Ovary (tissue), 9 donors: ENCODE results near the gene TPH2. TPM values are rescaled to one million over a fixed set of nuclear protein-coding genes. Genes with fewer than 3 reads are reported as not detected.

Experiments used
- DNase-seq, 5 donors: peaks; one replicate each; pipeline ENCODE4 v3.0.0-alpha.2; 2019 to 2020
- H3K27ac ChIP-seq, 2 donors: fragments of 200-600 bp; one replicate each; pipeline versions ENCODE4 v1.5.1 to v1.8.0; 2019 to 2022
- H3K27me3 ChIP-seq: fragments of 200-600 bp; one replicate; pipeline ENCODE4 v1.8.0; 2022
- H3K36me3 ChIP-seq: fragments of 200-600 bp; sonication (generic); one replicate; pipeline ENCODE4 v1.5.1; 2019
- H3K4me1 ChIP-seq: one replicate; pipeline ENCODE4 v1.8.1; 2013; ENCODE audit warnings: mild to moderate bottlenecking, moderate library complexity; ENCODE audit not compliant: insufficient read depth
- H3K4me3 ChIP-seq: fragments of 200-600 bp; sonication (generic); one replicate; pipeline ENCODE4 v1.5.1; 2017
- H3K9me3 ChIP-seq, 2 donors: fragments of 200-600 bp in 1 of 2; sonication (generic) in 1 of 2; one replicate each; pipeline versions ENCODE4 v1.5.1 to v1.8.1; 2013 to 2019; ENCODE audit warnings: mild to moderate bottlenecking in 1 of 2, moderate library complexity in 1 of 2
- CTCF ChIP-seq, 3 donors: fragments of 450-650 bp in 2 of 3; fragments of 200-600 bp in 1 of 3; IDR thresholded peaks; one replicate each; pipeline versions ENCODE4 v1.5.1 to v1.8.0; 2016 to 2022; ENCODE audit warnings: antibody characterized with exemption in 3 of 3, mild to moderate bottlenecking in 1 of 3
- EP300 ChIP-seq: sonication (generic); formaldehyde crosslinking; IDR thresholded peaks from one replicate; pipeline ENCODE4 v1.6.1; 2017; ENCODE audit warnings: antibody characterized with exemption
- POLR2A ChIP-seq: fragments of 450-650 bp; IDR thresholded peaks from one replicate; pipeline ENCODE4 v1.6.1; 2017; ENCODE audit warnings: antibody characterized with exemption, mild to moderate bottlenecking, moderate library complexity
- WGBS, 3 donors: extraction: QIAGEN DNeasy Blood & Tissue Kit in 1 of 3; methylation state at CpG; one replicate each; pipeline versions ENCODE4 v1.1.5 to v1.1.7; 2013 to 2017; 5-methylcytosine and 5-hydroxymethylcytosine counted together
- intact Hi-C, 4 donors: fragments of 100-400 bp; cut with DNase I; formaldehyde crosslinking; loops; one replicate each; pipeline versions ENCODE4 v1.11.0 to v1.15.1; 2022 to 2023
- polyA plus RNA-seq, 2 donors: library from polyadenylated mRNA; stranded (reverse); fragments of 200-250 nt in 1 of 2; fragments of 350-450 nt in 1 of 2; fragmentation: Illumina TruSeq in 1 of 2; extraction: RNeasy Lipid Tissue Mini Kit (QIAGEN cat#74804) in 1 of 2; gene quantifications; one replicate each; pipeline ENCODE4 v1.2.3, GENCODE V29; 2013 to 2014
- total RNA-seq, 7 donors: library from RNA; depleted of rRNA in 2 of 7; stranded (reverse); fragments of >200 nt in 2 of 7; fragmentation: NEBNext Ultra II Directional in 3 of 7; extraction: Animal tissue kit (Norgen Biotek cat#: 25700) in 3 of 7; gene quantifications; one replicate each; pipeline versions ENCODE4 v1.1.0 to v1.2.4, GENCODE V29; 2016 to 2023
- donor health status: DM: no; HTN: no; CAD: no; lungs with moderate emphysema.
- donor health status: DM: no; HTN: no; CAD: no.
- donor health status: Bipolar disorder and iron deficiency.
- donor health status: DM: yes; HTN: yes; CAD: no.
- donor health status: DM: no; HTN: no; CAD: no.
- donor health status: DM: yes; HTN: yes; CAD: no.

Gene TPH2
- total and polyA plus RNA-seq, 9 donors = 0.23 TPM; not detected in 8

DNA sequence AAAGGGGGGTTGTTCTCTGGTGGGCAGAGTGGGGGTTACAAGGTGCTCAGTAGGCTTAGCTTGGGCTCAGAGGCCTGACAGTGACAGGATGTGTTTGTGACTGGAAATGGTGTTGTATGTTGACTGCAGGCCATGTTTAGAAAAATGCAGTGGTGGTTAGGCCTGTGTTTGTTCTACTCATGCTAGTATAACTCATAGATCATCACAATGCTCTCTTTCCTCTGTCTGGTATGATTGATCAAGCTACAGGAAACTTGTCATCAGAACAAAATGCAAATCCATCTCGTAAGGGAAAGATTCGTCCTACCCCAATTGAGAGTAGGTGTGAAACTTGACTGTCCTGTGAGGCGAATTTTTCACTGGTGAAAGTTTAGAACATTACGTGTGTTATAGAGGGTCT, 11.8 kb downstream of the TPH2 start:
- Histone ChIP-seq H3K27me3 (no peaks in the 10 kb centered on the region), H3K4me1 (no peaks in the 10 kb centered on the region), H3K9me3 (no peaks in the 10 kb centered on the region), H3K4me3 (no peak overlapping the region), H3K27ac (no peak overlapping the region), H3K36me3 (no peaks in the 10 kb centered on the region)
- intact Hi-C loops = no loop called here
- 82 to 88% (median 86%) methylated on average over 4 of the region's 4 CpGs for WGBS, 3 donors
- DNase-seq = no peak
- TF ChIP-seq CTCF (IDR thresholded peaks at IDR 0.05) (no peak), POLR2A (no peak)

GRCh38 chr12:71950819-71951218, 12.2 kb downstream of the TPH2 start:
- Histone ChIP-seq H3K4me1 (no peaks in the 10 kb centered on the region), H3K9me3 (no peaks in the 10 kb centered on the region), H3K27me3 (no peaks in the 10 kb centered on the region), H3K36me3 (no peaks in the 10 kb centered on the region), H3K27ac (no peak overlapping the region), H3K4me3 (no peak overlapping the region)
- intact Hi-C loops = no loop called here
- no peak for DNase-seq
- TF ChIP-seq CTCF (IDR thresholded peaks at IDR 0.05) (no peak), POLR2A (no peak), EP300 (no peak)
- WGBS, 3 donors = 83 to 89% (median 85%) methylated on average over 4 of the region's 4 CpGs

DNA sequence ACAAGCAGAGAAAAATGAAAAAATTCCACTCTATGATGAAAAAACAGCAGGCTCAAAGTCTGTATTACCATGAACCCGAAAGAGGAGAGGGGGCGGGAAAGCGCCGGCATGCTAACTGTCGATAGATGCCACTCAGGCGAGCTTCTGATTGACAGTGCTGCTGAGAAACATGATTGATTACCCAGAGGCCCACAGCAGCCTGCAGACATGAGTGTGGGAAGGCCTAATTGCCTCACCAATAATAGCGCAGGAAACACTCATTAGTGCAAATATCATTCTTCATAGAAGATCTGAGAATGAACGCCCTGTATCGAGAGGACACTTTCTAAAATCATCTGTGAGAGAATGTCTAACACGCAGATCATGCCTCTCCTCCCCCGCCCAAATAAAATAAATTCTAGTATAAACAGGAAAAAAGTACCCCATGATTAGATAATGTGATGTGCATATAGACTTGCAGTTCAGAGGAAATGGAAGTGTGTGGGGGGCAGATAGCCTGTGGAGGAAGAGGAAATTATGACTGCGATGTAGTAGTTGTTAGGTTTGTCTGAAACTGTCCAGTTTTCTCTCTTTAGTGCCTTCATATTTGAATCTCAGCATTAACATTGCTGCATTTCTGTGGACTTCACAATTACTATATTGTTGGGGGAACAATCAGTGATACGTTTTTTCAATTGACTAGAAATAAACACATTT, 15.6 kb downstream of the TPH2 start:
- Histone ChIP-seq H3K27ac (no peak overlapping the region), H3K36me3 (no peaks in the 10 kb centered on the region), H3K27me3 (no peaks in the 10 kb centered on the region), H3K4me3 (no peak overlapping the region), H3K9me3 (no peaks in the 10 kb centered on the region), H3K4me1 (no peaks in the 10 kb centered on the region)
- DNase-seq = no peak
- no peak for TF ChIP-seq POLR2A
- TF ChIP-seq EP300 = no peak
- TF ChIP-seq CTCF (IDR thresholded peaks at IDR 0.05) = no peak
- intact Hi-C loops = no loop called here
- WGBS, 3 donors = 53 to 71% (median 61%) methylated on average over 13 of the region's 13 CpGs

GRCh38 chr12:71954861-71955260, 16.2 kb downstream of the TPH2 start:
- Histone ChIP-seq H3K4me3 (no peak overlapping the region), H3K27ac (no peak overlapping the region), H3K9me3 (no peaks in the 10 kb centered on the region), H3K36me3 (no peaks in the 10 kb centered on the region), H3K27me3 (no peaks in the 10 kb centered on the region), H3K4me1 (no peaks in the 10 kb centered on the region)
- intact Hi-C loops = no loop called here
- DNase-seq = no peak
- 90 to 95% (median 92%) methylated on average over 1 of the region's 1 CpG for WGBS, 3 donors
- TF ChIP-seq CTCF (IDR thresholded peaks at IDR 0.05) (no peak), EP300 (no peak), POLR2A (no peak)
